Measurements from ENCODE around the gene PROZ. TPM values are rescaled to one million over a fixed set of nuclear protein-coding genes. Genes with fewer than 3 reads are reported as not detected.

PROZ gene
- polyA plus RNA-seq, 2 of the 4 experiments (the other 2 are of a cell fraction) = not detected

DNA sequence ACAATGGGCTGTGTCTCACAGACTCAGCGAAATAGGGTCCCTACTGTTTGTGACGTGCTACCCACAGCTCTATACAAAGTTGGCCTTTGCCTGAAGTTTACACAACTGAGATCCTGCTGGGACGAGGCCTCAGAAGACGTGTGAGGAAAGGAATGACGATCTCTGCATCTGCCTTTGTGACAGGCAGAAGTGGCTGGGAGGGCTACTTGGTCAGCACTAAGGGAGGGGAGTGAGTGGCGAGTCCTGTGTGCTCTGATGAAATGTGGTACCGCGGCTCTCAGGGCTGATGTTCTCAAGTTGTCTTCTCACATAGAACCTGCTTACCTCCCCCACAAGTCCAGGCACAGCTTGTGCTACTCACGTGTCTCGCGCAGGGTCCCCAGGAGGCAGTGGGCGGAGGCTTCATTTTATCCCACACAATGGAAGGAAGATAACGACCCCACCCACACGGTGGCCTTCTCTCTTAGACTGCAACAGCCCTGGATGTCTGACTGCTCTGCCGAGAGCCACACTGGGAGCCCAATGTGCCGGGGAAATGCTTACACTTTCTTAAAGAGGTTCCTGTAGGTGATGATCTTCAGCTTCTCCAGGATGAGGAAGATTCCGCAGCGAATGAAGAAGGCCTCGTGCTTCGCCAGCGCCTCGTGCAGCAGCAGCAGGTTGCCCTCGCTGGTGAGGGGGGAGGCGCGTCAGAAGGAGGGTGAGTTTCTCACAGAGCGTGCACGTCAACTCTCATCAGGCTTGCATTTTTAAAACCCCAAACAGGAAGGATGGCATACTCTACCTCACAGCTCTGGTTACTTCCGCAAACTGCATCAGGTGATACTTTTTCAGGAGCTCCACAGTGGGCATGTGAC, 21.2 kb downstream of the PROZ start:
- FAIRE-seq (no peak), DNase-seq (ENCODE audit: low read depth in 1 of 2, low spot score in 1 of 2) (no peak), ATAC-seq (no peak)
- H3K4me1 ChIP-seq = peaks cover 17% of the 10 kb centered on the region; the same call in 1 of the 3 replicates
- no peak overlapping the region for H3K27ac ChIP-seq
- H3K9me3 ChIP-seq = no peaks in the 10 kb centered on the region
- H3K4me3 ChIP-seq = no peak overlapping the region
- 92% methylated on average over 28 of the region's 28 CpGs for WGBS (ENCODE audit: missing lambda C conversion rate)
- ChIA-PET CTCF (interaction anchor here (1.5 kb wide), 1 partner anchor 8 kb away, joined by 4 read pairs; no protein-coding TSS in a partner anchor), POLR2A (no interaction called here)
- TF ChIP-seq ZC3H11A (IDR thresholded peaks at IDR 0.05) (no peak), KDM5A (IDR thresholded peaks at IDR 0.05) (no peak), HEYL (CRISPR knock-in tag; IDR thresholded peaks at IDR 0.05) (no peak), RFX5 (IDR thresholded peaks at IDR 0.05) (no peak), SMC3 (IDR thresholded peaks at IDR 0.05) (no peak), USF2 (IDR thresholded peaks at IDR 0.05) (no peak)
- H3K4me2 ChIP-seq = no peak overlapping the region

GRCh38 chr13:113182046-113182445, 23.6 kb downstream of the PROZ start:
- FAIRE-seq (no peak), DNase-seq (ENCODE audit: low read depth in 1 of 2, low spot score in 1 of 2) (no peak), ATAC-seq (no peak)
- Histone ChIP-seq H3K9me3 (no peaks in the 10 kb centered on the region), H3K4me1 (peaks cover 30% of the 10 kb centered on the region), H3K27ac (no peak overlapping the region), H3K4me2 (no peak overlapping the region), H3K4me3 (no peak overlapping the region)
- ChIA-PET CTCF (interaction anchor here (0.6 to 1.0 kb wide), 3 partner anchors 12 to 171 kb away, joined by 3 read pairs; no protein-coding TSS in a partner anchor), POLR2A (no interaction called here)
- WGBS (ENCODE audit: missing lambda C conversion rate) = 86% methylated on average over 4 of the region's 4 CpGs
- TF ChIP-seq POLR2AphosphoS2 (conservative IDR thresholded peaks at IDR 0.05; ENCODE audit: low read length) (no peak), CBX8 (IDR thresholded peaks at IDR 0.05) (no peak), ZFP36 (IDR thresholded peaks at IDR 0.05; ENCODE audit: borderline replicate concordance, partially characterized antibody) (no peak)

DNA sequence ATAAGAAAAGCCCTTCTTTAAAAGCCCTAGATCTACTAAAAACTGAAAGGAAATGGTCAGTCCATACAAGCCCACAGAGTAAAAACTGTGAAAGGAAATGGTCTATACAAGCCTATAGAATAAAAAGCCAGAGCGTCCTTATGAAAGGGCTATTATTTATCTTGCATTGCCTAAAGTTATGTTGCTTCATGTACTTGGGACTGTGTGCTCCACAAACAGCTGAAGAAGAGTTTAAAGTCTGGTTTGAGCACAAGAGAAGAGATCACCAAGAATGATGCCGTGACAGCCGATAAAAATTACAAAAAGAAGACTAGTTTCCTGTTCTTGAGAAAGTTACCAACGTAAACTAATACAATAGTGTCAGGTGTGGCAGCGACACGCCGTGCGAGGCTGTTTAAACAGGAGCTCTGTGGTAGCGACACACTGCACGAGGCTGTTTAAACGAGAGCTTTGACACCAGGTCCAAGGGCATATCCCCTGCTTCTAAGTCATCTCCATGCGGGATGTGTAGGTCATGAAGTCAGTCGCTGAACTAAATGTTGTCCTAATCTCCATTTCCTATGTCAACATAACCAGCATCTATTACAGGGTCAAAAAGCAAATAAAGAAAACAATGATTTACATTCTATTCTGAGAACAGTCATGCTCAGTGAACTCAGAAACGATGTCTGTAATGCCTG, 25.1 kb downstream of the PROZ start:
- DNase-seq (ENCODE audit: low read depth in 1 of 2, low spot score in 1 of 2) (peak in 1 of 2 experiments; percentile 14), ATAC-seq (no peak), FAIRE-seq (no peak)
- WGBS (ENCODE audit: missing lambda C conversion rate) = 67% methylated on average over 14 of the region's 14 CpGs
- Histone ChIP-seq H3K4me1 (peaks cover 35% of the 10 kb centered on the region), H3K27ac (no peak overlapping the region), H3K4me2 (no peak overlapping the region), H3K4me3 (no peak overlapping the region), H3K9me3 (no peaks in the 10 kb centered on the region)
- ChIA-PET CTCF (interaction anchor here (1.0 kb wide), 1 partner anchor 154 kb away, joined by 3 read pairs; no protein-coding TSS in a partner anchor), POLR2A (no interaction called here)
- TF ChIP-seq, protein P1, sequence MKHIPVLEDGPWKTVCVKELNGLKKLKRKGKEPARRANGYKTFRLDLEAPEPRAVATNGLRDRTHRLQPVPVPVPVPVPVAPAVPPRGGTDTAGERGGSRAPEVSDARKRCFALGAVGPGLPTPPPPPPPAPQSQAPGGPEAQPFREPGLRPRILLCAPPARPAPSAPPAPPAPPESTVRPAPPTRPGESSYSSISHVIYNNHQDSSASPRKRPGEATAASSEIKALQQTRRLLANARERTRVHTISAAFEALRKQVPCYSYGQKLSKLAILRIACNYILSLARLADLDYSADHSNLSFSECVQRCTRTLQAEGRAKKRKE (CRISPR knock-in tag; IDR thresholded peaks at IDR 0.05; ENCODE audit: low read depth) = no peak
- TF ChIP-seq NFE2L2 (conservative IDR thresholded peaks at IDR 0.05; ENCODE audit: low read length) (no peak), FOSL2 (IDR thresholded peaks at IDR 0.05) (no peak), FOSL2 (CRISPR knock-in tag; IDR thresholded peaks at IDR 0.05) (no peak), EP300 (IDR thresholded peaks at IDR 0.05) (no peak), PHF8 (IDR thresholded peaks at IDR 0.05; ENCODE audit: borderline replicate concordance, low read depth) (no peak), HOXA7 (CRISPR knock-in tag; IDR thresholded peaks at IDR 0.05) (no peak), BCL3 (IDR thresholded peaks at IDR 0.05) (no peak), CHD4 (IDR thresholded peaks at IDR 0.05; ENCODE audit: borderline replicate concordance) (no peak), BHLHE40 (IDR thresholded peaks at IDR 0.05; ENCODE audit: low read depth, low read length) (no peak), RAD21 (conservative IDR thresholded peaks at IDR 0.05 in 1 of 2, IDR thresholded peaks at IDR 0.05 in 1 of 2) (no peak), MAFK (IDR thresholded peaks at IDR 0.05; ENCODE audit: partially characterized antibody) (no peak), KDM1A (IDR thresholded peaks at IDR 0.05; ENCODE audit: low read depth) (no peak), CEBPB (IDR thresholded peaks at IDR 0.05) (no peak)
